Colonic mucosa (tissue), 4 donors: ENCODE results near the gene PLAAT2. TPM values are rescaled to one million over a fixed set of nuclear protein-coding genes. Genes with fewer than 3 reads are reported as not detected.

Experiments
- DNase-seq: peaks from one replicate; pipeline ENCODE4 v3.0.0-alpha.2; 2020
- H3K27ac ChIP-seq: fragments of 200-600 bp; one replicate; pipeline ENCODE4 v1.8.0; 2021
- H3K27me3 ChIP-seq: fragments of 200-600 bp; one replicate; pipeline ENCODE4 v1.8.0; 2021
- H3K36me3 ChIP-seq: fragments of 200-600 bp; one replicate; pipeline ENCODE4 v1.8.0; 2021
- H3K4me1 ChIP-seq: fragments of 200-600 bp; one replicate; pipeline ENCODE4 v1.8.0; 2021; ENCODE audit warnings: mild to moderate bottlenecking
- H3K4me3 ChIP-seq: fragments of 200-600 bp; one replicate; pipeline ENCODE4 v1.8.0; 2021
- H3K9ac ChIP-seq, 2 donors: one replicate each; pipeline ENCODE4 v1.7.0; 2013; ENCODE audit warnings: control low read depth in 2 of 2, low read depth in 2 of 2, low read length in 2 of 2
- H3K9me3 ChIP-seq: fragments of 200-600 bp; one replicate; pipeline ENCODE4 v1.8.0; 2021
- CTCF ChIP-seq: fragments of 200-600 bp; IDR thresholded peaks from one replicate; pipeline ENCODE4 v1.8.0; 2022; ENCODE audit warnings: antibody characterized with exemption, mild to moderate bottlenecking
- intact Hi-C: fragments of 100-400 bp; cut with DNase I; formaldehyde crosslinking; loops from one replicate; pipeline ENCODE4 v1.14.1; 2022
- total RNA-seq, 2 donors: library from RNA; stranded (reverse); fragmentation: NEBNext Ultra II Directional in 1 of 2; extraction: Animal tissue kit (Norgen Biotek cat#: 25700) in 1 of 2; gene quantifications; one replicate each; pipeline ENCODE4 v1.2.1, GENCODE V29; 2021
- donor health status: healthy.
- donor health status: DM: no; HTN: no; CAD: no.
- donor health status: DM: no; HTN: no; CAD: no.

Gene PLAAT2
- total RNA-seq, 2 donors from 2014 or later, result 1.9 to 11.1 TPM

DNA sequence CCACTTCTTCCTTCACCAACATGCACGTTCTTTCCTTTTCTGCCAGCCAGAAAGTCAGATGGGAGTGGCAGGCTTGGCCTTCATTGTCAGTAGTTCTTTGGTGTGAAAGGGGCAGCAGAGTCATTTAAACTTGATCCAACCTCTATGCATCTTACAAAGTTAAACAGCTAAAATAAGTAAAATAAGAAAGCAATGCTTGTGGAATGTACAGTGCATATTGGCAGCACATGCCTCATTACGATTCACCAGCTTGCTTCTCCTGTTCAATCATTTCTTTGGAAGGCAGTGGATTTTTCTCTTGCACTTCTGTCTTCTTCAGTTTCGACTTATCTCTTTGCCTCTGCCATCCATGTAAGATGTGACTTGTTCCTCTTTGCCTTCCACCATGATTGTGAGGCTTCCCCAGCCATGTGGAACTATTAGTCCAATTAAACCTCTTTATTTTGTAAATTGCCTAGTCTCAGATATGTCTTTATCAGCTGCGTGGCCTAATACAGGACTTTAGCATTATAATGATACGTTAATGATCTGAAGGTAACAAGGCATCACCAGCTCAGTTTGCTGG is 42.5 kb downstream of the PLAAT2 start:
- Histone ChIP-seq H3K27ac (no peak overlapping the region), H3K9me3 (no peaks in the 10 kb centered on the region), H3K4me1 (no peaks in the 10 kb centered on the region), H3K4me3 (no peak overlapping the region), H3K9ac (no peak overlapping the region), H3K36me3 (no peaks in the 10 kb centered on the region), H3K27me3 (no peaks in the 10 kb centered on the region)
- DNase-seq, result no peak
- TF ChIP-seq CTCF, result no peak
- intact Hi-C loops, result no loop called here

- Histone ChIP-seq H3K4me3 (no peak overlapping the region), H3K9ac (no peak overlapping the region), H3K4me1 (no peaks in the 10 kb centered on the region), H3K9me3 (no peaks in the 10 kb centered on the region), H3K36me3 (no peaks in the 10 kb centered on the region), H3K27ac (no peak overlapping the region), H3K27me3 (no peaks in the 10 kb centered on the region)
- no peak for DNase-seq
- TF ChIP-seq CTCF, result no peak
- intact Hi-C loops, result no loop called here
These were observed 44.6 kb downstream of the PLAAT2 start for GRCh38 chr11:63518548-63518947.

GRCh38 chr11:63517156-63517555 is 46.0 kb downstream of the PLAAT2 start:
- Histone ChIP-seq H3K4me3 (no peak overlapping the region), H3K27me3 (no peaks in the 10 kb centered on the region), H3K9me3 (no peaks in the 10 kb centered on the region), H3K36me3 (no peaks in the 10 kb centered on the region), H3K27ac (no peak overlapping the region), H3K9ac (no peak overlapping the region), H3K4me1 (no peaks in the 10 kb centered on the region)
- intact Hi-C loops, result no loop called here
- no peak for DNase-seq
- no peak for TF ChIP-seq CTCF

DNA sequence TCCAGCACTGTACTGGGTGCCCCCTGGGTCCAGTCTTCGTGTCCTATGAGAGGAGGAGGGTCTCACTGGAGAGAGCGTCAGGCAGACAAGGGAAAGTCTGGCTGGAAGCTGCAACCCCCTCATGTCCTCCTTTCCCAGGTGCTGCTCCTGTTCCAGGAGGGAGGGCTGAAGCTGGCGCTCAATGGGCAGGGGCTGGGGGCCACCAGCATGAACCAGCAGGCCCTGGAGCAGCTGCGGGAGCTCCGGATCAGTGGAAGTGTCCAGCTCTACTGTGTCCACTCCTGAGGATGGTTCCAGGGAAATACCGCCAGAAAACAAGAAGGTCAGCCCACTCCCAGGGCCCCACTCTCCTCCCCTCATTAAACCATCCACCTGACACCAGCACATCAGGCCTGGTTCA is 47.1 kb downstream of the PLAAT2 start:
- H3K4me3 ChIP-seq, result no peak overlapping the region
- no peaks in the 10 kb centered on the region for H3K9me3 ChIP-seq
- no peaks in the 10 kb centered on the region for H3K36me3 ChIP-seq
- TF ChIP-seq CTCF, result no peak
- H3K27me3 ChIP-seq, result no peaks in the 10 kb centered on the region
- no peak overlapping the region for H3K27ac ChIP-seq
- H3K9ac ChIP-seq, result no peak overlapping the region
- intact Hi-C loops, result no loop called here
- H3K4me1 ChIP-seq, result no peaks in the 10 kb centered on the region
- DNase-seq, result no peak

DNA sequence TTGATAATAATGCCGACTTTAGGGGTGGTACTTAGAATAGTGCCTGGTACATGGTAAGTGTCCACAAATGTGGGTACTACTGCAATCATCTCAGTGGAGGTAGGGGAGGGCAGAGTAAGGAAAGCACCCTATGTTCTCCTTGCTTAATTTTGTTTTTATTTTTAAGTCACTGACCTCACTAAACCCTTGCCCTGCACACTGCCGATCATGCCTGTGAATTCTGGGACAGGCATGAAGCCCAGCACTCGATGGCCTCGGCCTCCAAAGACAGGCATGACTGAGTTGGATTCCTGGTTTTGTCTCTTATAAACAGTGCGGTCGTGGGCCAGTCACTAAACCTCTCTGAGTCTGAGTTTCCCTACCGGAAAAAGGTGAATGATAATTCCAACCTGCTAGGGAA is 50.4 kb downstream of the PLAAT2 start:
- H3K36me3 ChIP-seq, result no peaks in the 10 kb centered on the region
- no peaks in the 10 kb centered on the region for H3K27me3 ChIP-seq
- H3K4me3 ChIP-seq, result no peak overlapping the region
- no peak overlapping the region for H3K9ac ChIP-seq
- intact Hi-C loops, result no loop called here
- TF ChIP-seq CTCF, result no peak
- H3K27ac ChIP-seq, result no peak overlapping the region
- H3K4me1 ChIP-seq, result no peaks in the 10 kb centered on the region
- DNase-seq, result no peak
- H3K9me3 ChIP-seq, result no peaks in the 10 kb centered on the region
